Glomerular endothelial cell (primary cell): ENCODE data around the gene OR3A2. TPM values are rescaled to one million over a fixed set of nuclear protein-coding genes. Genes with fewer than 3 reads are reported as not detected.
"Not testable (repeated sequence)": the region's sequence is repeated elsewhere in the genome, so short reads cannot be mapped to it uniquely, and the experiment has no call there.

ENCODE experiments used
- DNase-seq: peaks from one replicate; pipeline ENCODE4 v3.0.0-alpha.2; 2011; ENCODE audit warnings: low read depth, low spot score; ENCODE audit errors: extremely low read depth
- total RNA-seq: library from RNA; depleted of rRNA; stranded (reverse); fragments of >200 nt; gene quantifications from 2 replicates; pipeline ENCODE4 v1.2.3, GENCODE V29; 2015

Gene OR3A2
- not detected in 2 replicates for total RNA-seq

DNA sequence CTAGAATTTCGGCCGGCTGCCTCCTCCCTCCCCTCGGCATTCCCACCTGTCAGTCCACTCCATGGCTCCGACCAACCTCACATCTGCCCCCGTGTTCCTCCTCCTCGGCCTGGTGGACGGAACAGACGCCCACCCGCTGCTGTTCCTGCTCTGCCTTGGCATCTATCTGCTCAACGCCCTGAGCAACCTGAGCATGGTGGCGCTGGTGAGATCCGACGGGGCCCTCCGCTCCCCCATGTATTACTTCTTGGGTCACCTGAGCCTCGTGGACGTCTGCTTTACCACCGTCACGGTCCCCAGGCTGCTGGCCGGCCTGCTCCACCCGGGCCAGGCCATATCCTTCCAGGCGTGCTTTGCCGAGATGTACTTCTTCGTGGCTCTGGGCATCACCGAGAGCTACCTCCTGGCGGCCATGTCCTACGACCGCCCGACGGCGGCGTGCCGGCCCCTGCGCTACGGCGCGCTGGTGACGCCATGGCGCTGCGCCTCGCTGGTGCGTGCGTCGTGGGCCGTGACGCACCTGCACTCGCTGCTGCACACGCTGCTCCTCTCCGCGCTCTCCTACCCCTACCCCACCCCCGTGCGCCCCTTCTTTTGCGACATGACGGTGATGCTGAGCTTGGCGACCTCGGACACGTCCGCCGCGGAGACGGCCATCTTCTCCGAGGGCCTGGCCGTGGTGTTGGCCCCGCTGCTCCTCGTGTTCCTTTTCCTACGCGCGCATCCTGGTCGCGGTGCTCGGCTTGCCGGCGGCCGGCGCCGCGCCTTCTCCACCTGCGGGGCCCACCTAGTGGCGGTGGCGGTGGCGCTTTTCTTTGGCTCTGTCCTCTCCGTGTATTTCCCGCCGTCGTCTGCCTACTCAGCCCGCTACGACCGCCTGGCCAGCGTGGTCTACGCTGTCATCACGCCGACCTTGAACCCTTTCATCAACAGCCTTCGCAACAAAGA lies at the start of gene OR3A2:
Gene OR3A2 (minus strand): TSS at position 440 of the 948 bp plus-strand sequence.
- DNase-seq: no peak

DNA sequence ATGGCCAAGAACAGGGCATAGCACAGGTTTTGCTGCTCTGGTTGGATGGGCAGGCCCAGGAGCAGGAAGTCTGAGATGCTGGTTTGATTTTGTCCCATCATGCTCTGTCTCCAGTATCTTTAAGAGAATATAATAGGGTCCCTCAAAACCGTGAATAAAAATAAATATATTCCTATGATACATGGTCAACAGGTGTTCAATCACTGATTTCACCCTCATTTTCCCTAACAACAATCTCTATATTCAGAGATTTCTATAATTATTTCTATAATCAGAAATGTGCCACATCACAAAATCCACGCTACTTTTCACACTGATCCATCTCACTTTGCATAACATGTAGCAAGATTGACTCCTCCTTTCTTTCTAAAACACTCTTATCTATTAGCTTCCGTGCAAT lies 47.6 kb upstream of the OR3A2 start, which contains the start of gene OR1E2:
Gene OR1E2 (minus strand): TSS at position 101 of the 400 bp plus-strand sequence. CDS start 0 bp downstream, at position 101.
- no peak for DNase-seq

- not testable (repeated sequence) for DNase-seq
These were observed 47.1 kb upstream of the OR3A2 start for GRCh38 chr17:3433215-3433614.

DNA sequence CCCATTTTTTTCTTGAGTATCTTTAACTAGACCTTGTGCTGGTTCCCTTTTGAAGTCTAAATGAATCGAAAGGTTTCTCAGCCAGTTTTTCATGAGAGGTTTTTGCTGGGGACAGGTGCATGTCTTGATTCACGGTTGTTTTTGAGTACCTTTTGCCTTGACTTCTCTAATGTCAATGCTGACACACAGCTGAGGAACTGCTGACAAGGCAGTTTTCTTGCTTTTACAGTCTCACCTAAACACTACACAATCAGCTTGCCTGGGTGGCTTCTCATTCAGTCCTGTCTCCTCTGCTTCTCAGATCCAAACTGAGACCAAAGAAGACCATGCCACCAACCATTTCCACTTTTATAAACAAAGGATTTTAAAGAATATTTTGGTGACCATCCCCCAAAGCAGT lies 32.1 kb upstream of the OR3A2 start:
- no peak for DNase-seq

GRCh38 chr17:3415610-3416009 lies 29.5 kb upstream of the OR3A2 start:
- DNase-seq: no peak

GRCh38 chr17:3412216-3412615 lies 26.1 kb upstream of the OR3A2 start:
- DNase-seq: not testable (repeated sequence)

GRCh38 chr17:3411070-3411469 lies 25.0 kb upstream of the OR3A2 start, which contains the start of gene OR3A3:
Gene OR3A3 (plus strand): TSS chr17:3411370.
- no peak for DNase-seq

- not testable (repeated sequence) for DNase-seq
These were observed 17.7 kb upstream of the OR3A2 start for GRCh38 chr17:3403856-3404255.

DNA sequence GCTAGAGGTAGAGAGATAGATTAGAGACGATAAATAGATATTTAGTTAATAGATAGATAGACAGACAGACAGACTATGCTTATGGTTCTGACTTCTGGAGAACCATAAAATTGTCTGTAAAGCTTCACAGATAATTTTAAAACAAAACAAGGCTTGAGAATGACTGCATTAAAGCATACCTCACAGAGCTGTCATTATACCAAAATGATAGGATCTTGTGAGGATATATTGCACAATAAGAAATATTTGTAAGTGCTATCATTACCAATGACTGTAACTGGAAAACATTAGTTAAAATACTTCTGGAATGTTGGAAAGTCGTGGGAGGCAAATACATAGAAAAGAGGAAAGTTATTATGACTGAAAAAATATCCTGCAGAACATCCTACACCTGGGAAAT lies 15.7 kb upstream of the OR3A2 start:
- DNase-seq: no peak

DNA sequence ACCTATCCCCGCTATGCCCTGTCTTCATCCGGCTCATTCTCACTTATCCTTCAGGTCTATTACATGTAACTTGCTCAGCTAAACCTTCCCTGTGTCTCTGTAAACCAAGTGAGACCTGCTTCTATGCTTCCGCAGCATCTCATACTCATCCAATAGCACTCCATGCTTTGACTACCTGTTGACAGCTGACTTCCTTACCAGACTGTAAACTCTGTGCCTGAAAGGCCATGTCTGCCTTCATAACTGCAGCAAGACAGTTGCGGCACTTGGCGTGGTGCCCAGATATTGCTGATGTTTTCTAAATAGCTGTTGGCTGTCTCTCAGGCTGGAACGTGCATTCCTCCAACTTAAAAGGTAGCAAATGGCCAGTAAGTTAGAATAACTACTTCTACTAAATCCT lies 13.9 kb upstream of the OR3A2 start:
- DNase-seq: no peak

- DNase-seq: no peak
These were observed 12.2 kb upstream of the OR3A2 start, which contains the start of gene OR1E1 for GRCh38 chr17:3398310-3398709. Gene OR1E1 (minus strand): TSS chr17:3398410. CDS start chr17:3398410, 0 bp downstream.

GRCh38 chr17:3397801-3398200 lies 11.7 kb upstream of the OR3A2 start:
- DNase-seq: not testable (repeated sequence)

DNA sequence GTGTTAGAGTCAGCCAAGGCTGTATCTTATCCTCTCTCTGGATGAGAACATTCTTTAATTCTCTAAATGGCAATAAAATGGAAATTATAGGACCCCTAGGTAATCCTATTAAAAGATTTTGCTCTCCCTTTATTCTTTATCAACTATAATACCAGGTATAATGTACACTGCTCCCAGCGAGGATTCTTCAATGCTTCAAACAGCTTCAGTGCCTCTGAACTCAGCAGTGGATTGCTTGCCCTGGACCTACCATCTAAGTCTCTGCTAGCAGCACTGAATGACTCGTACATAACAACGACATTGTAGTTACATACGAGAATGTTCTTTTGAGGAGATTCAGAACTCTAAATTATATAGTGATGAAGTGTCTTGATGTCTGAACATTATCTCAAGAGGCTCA lies 3.7 kb upstream of the OR3A2 start:
- no peak for DNase-seq

- DNase-seq: no peak
These were observed 4.2 kb downstream of the OR3A2 start for GRCh38 chr17:3381957-3382356.

- DNase-seq: no peak
These were observed 7.8 kb downstream of the OR3A2 start for GRCh38 chr17:3378321-3378720.

GRCh38 chr17:3371167-3371566 lies 14.9 kb downstream of the OR3A2 start:
- DNase-seq: not testable (repeated sequence)

GRCh38 chr17:3342782-3343181 lies 43.3 kb downstream of the OR3A2 start:
- DNase-seq: not testable (repeated sequence)

GRCh38 chr17:3335876-3336275 lies 50.2 kb downstream of the OR3A2 start:
- DNase-seq: no peak

GRCh38 chr17:3318336-3318735 lies 67.8 kb downstream of the OR3A2 start:
- no peak for DNase-seq

DNA sequence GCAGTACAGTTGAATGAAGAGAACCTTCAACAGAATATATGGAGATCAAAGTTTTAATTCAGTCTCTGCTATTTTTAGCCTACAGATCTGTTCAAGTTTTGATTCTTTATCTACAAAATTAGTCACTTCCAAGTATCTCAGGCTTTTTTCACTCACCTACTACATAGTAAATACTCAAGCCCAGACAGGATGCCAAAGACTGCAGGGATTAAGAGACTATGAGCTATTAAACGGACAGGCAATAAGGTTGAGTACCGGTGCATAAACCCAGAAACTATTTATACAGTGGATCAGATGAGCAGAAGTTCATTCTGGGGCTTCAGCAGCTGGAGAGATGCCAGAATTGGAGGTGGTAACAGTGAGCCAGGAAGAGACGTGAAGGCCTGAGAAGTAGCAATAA lies 69.3 kb downstream of the OR3A2 start:
- DNase-seq: no peak

- no peak for DNase-seq
These were observed 77.5 kb downstream of the OR3A2 start for GRCh38 chr17:3308603-3309002.

DNA sequence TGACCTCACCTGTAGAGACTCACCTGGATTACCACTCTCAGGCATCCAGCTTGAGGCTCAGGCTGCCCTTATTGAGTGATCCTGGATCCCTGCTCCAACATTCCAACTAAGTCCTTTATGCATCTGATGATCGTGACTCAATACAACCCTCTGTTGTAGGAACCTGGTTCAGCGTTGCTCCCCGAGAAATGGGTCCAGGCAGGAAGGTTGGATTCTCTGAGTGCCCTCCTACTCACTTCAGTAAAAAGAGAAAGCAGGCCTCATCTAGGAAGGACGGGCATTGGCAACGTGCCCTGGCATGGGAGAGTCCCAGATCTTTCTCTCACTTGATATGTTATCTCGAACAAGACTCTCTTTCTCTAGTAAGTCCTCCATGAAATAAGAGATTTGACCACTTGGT lies 87.8 kb downstream of the OR3A2 start, which contains the start of gene OR3A1:
Gene OR3A1 (minus strand): TSS at position 101 of the 400 bp plus-strand sequence. CDS start 5,778 bp downstream, outside the sequence.
- DNase-seq: no peak
